22Rv1 (cell line): Measurements from ENCODE around the gene MAPK1.
"Not testable (repeated sequence)": the region's sequence is repeated elsewhere in the genome, so short reads cannot be mapped to it uniquely, and the experiment has no call there.

Experiments
- H3K27ac ChIP-seq: fragments of 450-650 bp; 2 replicates; pipeline ENCODE4 v1.5.1; 2017
- ZFX ChIP-seq: fragments of 450-650 bp; IDR thresholded peaks from 2 replicates; pipeline ENCODE4 v1.6.1; 2017; ENCODE audit warnings: antibody characterized with exemption, borderline replicate concordance
- TF ChIP-seq, protein P1 (sequence below): fragments of 450-650 bp; IDR thresholded peaks from 2 replicates; pipeline ENCODE4 v1.5.1; 2017; ENCODE audit warnings: mild to moderate bottlenecking

MAPK1 gene

DNA sequence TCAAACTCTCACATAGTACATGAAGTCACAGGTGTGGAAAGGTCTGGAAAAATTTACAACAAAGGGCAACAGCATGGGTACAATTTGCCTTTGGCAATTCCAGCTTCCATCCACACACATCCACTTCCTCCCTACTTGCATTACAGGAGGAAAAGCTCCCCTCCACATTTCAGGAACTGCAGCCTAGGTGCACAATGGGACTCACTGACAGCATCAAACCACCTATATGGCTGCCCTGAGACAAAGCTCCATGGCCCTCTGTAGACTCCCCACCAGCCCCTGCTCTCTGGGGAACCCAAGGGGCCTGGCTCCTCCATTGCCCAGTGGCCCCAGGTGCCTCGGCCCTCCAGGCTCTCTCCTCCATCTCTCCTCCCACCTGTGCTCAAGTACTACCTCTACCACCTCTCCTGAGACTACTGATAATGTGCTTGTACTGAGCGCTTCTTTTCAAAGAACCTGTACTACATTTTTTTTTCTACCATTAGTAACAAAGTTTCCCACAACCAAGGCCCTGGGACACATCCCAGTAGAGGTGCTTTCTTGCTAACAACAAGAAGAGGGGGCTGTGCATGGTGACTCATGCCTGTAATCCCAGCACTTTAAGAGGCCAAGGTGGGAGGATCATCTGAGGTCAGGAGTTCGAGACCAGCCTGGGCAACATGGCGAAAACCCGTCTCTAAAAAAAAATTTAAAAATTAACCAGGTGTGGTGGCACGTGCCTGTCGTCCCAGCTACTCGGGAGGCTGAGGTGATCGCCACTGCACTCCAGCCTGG lies 136.7 kb downstream of the MAPK1 start:
- TF ChIP-seq ZFX = no peak
- TF ChIP-seq, protein P1, sequence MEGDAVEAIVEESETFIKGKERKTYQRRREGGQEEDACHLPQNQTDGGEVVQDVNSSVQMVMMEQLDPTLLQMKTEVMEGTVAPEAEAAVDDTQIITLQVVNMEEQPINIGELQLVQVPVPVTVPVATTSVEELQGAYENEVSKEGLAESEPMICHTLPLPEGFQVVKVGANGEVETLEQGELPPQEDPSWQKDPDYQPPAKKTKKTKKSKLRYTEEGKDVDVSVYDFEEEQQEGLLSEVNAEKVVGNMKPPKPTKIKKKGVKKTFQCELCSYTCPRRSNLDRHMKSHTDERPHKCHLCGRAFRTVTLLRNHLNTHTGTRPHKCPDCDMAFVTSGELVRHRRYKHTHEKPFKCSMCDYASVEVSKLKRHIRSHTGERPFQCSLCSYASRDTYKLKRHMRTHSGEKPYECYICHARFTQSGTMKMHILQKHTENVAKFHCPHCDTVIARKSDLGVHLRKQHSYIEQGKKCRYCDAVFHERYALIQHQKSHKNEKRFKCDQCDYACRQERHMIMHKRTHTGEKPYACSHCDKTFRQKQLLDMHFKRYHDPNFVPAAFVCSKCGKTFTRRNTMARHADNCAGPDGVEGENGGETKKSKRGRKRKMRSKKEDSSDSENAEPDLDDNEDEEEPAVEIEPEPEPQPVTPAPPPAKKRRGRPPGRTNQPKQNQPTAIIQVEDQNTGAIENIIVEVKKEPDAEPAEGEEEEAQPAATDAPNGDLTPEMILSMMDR = no peak
- no peak overlapping the region for H3K27ac ChIP-seq

DNA sequence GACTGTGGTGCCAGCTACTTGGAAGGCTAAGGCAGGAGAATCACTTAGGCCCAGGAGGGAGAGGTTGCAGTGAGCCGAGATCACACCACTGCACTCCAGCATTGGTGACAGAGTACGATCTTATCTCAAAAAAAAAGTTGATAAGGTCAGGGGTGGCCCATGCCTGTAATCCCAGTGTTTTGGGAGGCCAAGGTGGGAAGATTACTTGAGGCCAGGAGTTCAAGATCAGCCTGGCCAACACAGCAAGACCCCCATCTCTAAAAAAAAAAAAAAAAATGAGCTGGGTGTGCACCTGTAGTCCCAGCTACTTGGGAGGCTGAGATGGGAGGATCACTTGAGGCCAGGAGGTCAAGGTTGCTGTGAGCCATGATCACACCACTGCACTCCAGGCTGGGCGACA lies 138.3 kb downstream of the MAPK1 start:
- H3K27ac ChIP-seq = not testable (repeated sequence)

DNA sequence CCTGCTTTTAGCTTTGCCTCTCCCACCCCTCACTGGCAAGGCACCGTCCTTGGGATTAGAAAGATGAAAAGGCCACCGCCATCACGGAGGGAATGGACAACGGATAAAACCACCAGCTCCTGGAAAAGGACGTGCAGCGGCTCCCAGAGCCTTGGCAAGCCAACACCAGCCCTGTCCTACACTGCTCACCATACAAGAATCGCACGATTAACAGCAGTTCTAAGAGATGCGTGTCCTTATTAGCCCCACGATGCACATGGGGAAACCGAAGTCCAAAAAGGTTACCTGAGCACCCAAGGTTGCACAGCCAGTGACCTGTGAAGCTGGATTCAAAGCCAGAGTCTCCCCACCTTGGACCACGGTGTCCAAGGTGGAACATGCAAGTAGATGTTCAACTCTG lies 139.2 kb downstream of the MAPK1 start:
- H3K27ac ChIP-seq = no peak overlapping the region
- TF ChIP-seq, protein P1 = no peak
- TF ChIP-seq ZFX = no peak

DNA sequence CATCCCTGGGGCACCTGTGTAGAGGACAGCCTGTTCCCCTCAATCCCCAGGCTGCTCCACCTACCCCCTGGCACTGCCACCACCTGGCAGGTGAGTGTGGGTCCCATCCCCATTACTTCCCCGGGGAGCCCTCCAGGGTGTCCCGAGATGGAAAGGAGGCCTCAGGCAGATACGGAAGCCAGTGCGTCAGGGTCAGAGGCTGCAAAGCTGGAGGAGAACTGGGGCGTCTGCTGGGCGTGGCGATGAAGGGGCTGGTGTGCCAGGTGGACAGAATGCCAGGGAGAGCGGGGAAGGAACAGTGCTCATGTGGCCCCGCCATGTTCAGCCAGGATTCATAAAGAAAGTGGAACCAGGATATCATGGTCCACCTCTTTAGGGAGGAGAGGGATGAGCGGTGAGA lies 139.7 kb downstream of the MAPK1 start:
- TF ChIP-seq, protein P1 = no peak
- no peak for TF ChIP-seq ZFX
- no peak overlapping the region for H3K27ac ChIP-seq

DNA sequence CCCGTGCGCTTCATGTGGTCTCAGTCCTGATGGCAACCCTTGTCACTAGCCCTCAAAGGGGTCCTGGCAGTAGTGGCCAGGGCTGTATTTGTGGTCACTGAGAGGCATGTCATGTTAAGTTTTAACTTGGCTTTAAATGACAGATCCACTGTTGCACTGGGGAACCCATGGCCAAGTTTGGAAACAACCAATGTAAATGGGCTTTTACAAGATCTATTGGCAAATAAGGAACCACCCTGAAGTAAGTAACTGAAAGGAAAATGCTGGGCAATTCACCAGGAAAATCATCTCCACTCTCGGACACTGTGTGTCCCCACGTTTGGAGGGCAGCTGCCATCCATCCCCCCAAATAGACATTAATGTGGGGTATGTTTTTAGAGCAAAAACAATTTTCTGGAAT lies 140.3 kb downstream of the MAPK1 start:
- no peak overlapping the region for H3K27ac ChIP-seq
- no peak for TF ChIP-seq ZFX
- TF ChIP-seq, protein P1 = no peak

DNA sequence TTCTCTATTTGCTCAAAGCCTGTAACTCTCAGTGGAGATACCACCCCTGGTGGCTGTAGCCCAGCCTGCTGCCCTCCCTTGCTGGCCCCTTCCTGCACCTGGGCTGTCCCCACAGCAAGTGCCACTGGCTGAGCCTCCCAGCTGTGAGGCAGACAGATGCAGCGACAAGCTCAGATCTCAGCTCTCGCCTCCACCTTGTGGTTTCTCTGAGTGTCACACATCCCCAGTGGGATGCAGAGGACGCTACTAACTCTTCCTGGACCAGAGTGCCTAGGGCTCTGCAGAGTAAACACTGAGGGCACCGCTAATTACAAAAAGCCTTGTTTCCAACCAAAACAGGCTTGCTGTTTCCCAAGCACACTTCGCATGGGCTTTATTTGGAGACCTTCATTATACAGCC lies 140.8 kb downstream of the MAPK1 start:
- no peak for TF ChIP-seq ZFX
- TF ChIP-seq, protein P1 = peak; percentile 58
- H3K27ac ChIP-seq = no peak overlapping the region

DNA sequence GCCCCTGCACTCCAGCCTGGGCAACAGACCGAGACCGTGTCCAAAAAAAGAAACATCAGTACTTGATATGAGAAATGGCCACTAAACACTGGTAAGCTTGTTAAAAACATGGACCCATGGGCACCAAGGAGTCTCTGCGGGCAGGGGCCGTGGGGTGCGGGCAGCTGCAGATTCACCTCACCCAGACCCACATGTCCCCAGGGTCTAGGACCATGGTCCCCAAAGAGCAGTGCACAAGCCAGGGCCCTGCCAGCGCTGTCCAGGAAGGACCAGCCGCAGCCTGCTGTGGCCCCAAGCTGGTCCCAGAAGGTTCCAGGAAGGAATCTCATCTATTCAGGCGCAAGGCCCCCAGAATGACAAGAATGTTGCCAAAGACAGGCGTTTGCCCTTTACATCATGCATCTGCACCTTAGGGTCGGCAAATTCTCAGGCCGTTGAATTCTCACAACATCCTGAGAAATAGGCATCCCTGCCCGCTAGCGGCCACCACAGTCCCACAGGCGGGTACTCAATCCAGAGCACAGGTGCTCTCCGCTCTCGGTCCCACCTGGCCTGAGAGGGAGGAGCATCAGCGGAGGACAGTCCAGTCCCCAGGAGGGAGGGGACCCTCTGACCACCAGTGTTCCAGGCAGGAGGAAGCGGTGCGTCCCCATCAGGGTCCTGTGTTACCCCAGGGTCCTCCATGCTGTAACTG lies 141.3 kb downstream of the MAPK1 start:
- TF ChIP-seq, protein P1 = no peak
- no peak for TF ChIP-seq ZFX
- H3K27ac ChIP-seq = no peak overlapping the region

DNA sequence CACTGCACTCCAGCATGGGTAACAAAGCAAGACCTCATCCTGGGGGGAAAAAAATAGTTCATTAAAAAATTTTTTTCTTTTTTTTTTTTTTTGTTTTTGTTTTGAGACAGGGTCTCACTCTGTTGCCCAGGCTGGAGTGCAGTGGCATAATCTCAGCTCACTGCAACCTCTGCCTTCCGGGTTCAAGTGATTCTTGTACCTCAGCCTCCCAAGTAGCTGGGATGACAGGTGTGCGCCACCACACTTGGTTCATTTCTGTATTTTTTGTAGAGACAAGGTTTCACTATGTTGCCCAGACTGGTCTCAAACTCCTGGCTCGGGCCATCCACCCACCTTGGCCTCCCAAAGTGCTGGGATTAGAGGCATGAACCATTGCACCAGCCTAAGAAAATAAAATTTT lies 142.9 kb downstream of the MAPK1 start:
- not testable (repeated sequence) for H3K27ac ChIP-seq

DNA sequence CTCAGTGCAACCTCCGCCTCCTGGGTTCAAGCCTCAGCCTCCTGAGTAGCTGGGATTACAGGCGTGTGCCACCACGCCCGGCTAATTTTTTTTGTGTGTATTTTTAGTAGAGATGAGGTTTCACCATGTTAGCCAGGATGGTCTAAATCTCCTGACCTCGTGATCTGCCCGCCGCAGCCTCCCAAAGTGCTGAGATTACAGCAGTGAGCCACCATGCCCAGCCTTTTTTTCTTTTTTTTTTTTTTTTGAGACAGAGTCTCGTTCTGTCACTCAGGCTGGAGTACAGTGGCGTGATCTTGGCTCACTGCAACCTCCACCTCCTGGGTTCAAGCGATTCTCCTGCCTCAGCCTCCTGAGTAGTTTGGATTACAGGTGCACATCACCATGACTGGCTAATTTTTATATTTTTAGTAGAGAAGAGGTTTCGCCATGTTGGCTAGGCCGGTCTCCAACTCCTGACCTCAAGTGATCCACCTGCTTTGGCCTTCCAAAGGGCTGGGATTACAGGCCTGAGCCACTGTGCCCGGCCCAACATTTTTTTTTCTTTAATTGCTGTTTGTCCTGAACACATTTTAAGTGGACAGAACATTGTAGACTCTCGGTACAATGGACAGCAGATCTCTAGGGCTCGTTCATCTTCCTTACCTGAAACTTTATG lies 146.1 kb downstream of the MAPK1 start:
- H3K27ac ChIP-seq = not testable (repeated sequence)

DNA sequence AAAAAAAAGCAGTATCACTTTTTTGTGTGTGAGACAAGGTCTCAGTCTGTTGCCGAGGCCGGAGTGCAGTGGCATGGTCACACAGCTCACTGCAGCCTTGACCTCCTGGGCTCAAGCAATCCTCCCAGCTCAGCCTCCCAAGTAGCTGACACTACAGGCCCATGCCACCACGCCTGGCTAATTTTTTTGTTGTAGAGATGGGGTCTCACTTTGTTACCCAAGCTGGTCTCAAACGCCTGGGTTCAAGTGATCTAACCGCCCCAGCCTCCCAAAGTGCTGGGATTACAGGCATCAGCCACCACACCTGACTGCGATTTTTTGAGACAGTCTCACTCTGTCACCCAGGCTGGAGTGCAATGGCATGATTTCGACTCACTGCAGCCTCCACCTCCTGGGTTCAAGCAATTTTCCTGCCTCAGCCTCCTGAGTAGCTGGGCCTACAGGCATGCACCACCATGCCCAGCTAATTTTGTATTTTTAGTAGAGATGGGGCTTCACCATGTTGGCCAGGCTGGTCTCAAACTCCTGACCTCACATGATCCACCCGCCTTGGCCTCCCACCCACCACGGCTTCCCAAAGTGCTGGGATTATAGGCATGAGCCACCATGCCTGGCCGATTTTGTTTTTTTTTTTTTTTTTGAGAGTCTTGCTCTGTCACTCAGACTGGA lies 147.1 kb downstream of the MAPK1 start:
- not testable (repeated sequence) for H3K27ac ChIP-seq
